Endometrium (tissue), 2 donors: ENCODE measurements around the gene KANSL1L.
A peak's percentile ranks its signal among the peaks of the same experiment; 100 is the strongest.

Source experiments
- FAIRE-seq: peaks from 2 replicates; lab custom pipeline; 2012; peaks lifted over from hg19 to GRCh38; lab: Jason Lieb, UNC
- donor health status: control.
- donor health status: control.

Gene KANSL1L

GRCh38 chr2:210063306-210063705, 107.9 kb downstream of the KANSL1L start:
- no peak for FAIRE-seq

GRCh38 chr2:210055825-210056224, 115.4 kb downstream of the KANSL1L start:
- no peak for FAIRE-seq

- FAIRE-seq, result no peak
Measured at GRCh38 chr2:210054696-210055095, 116.5 kb downstream of the KANSL1L start.

GRCh38 chr2:210050885-210051284, 120.3 kb downstream of the KANSL1L start:
- FAIRE-seq, result no peak

- FAIRE-seq, result no peak
Measured at GRCh38 chr2:210049831-210050230, 121.4 kb downstream of the KANSL1L start.

GRCh38 chr2:210046851-210047500, 124.2 kb downstream of the KANSL1L start:
- FAIRE-seq, result no peak

GRCh38 chr2:210038078-210038477, 133.1 kb downstream of the KANSL1L start:
- FAIRE-seq, result no peak

- no peak for FAIRE-seq
Measured at GRCh38 chr2:210035679-210036078, 135.5 kb downstream of the KANSL1L start.

GRCh38 chr2:210034087-210034683, 137.0 kb downstream of the KANSL1L start:
- no peak for FAIRE-seq

GRCh38 chr2:210028178-210028577, 143.0 kb downstream of the KANSL1L start:
- no peak for FAIRE-seq

- no peak for FAIRE-seq
Measured at GRCh38 chr2:210027608-210028007, 143.6 kb downstream of the KANSL1L start.

GRCh38 chr2:210022824-210023223, 148.4 kb downstream of the KANSL1L start:
- FAIRE-seq, result no peak

- no peak for FAIRE-seq
Measured at GRCh38 chr2:210020138-210020537, 151.1 kb downstream of the KANSL1L start.

GRCh38 chr2:210009896-210010295, 161.3 kb downstream of the KANSL1L start:
- FAIRE-seq, result no peak

GRCh38 chr2:210009126-210009525, 162.1 kb downstream of the KANSL1L start:
- FAIRE-seq, result no peak

- FAIRE-seq, result no peak
Measured at GRCh38 chr2:210007895-210008294, 163.3 kb downstream of the KANSL1L start.

GRCh38 chr2:210004881-210005280, 166.3 kb downstream of the KANSL1L start:
- no peak for FAIRE-seq

- no peak for FAIRE-seq
Measured at GRCh38 chr2:210003359-210003758, 167.8 kb downstream of the KANSL1L start.

GRCh38 chr2:210002158-210003157, 168.8 kb downstream of the KANSL1L start, which contains the start of gene RPE:
Gene RPE (plus strand): TSS chr2:210002638. CDS start chr2:210002662, 24 bp downstream.
- peak; percentile 94 for FAIRE-seq

GRCh38 chr2:210000464-210001324, 170.5 kb downstream of the KANSL1L start:
- no peak for FAIRE-seq

- FAIRE-seq, result no peak
Measured at GRCh38 chr2:209998596-209998995, 172.6 kb downstream of the KANSL1L start.

- no peak for FAIRE-seq
Measured at GRCh38 chr2:209993968-209994367, 177.2 kb downstream of the KANSL1L start.
